ENCODE results near the gene MTCL1. TPM values are rescaled to one million over a fixed set of nuclear protein-coding genes. Genes with fewer than 3 reads are reported as not detected.

MTCL1 gene
- total and polyA plus RNA-seq, 10 of the 15 experiments (the other 5 are each of a cell fraction or from before 2014, with no cell fraction given): 0.03 to 0.36 (median 0.13) TPM; not detected in 4

DNA sequence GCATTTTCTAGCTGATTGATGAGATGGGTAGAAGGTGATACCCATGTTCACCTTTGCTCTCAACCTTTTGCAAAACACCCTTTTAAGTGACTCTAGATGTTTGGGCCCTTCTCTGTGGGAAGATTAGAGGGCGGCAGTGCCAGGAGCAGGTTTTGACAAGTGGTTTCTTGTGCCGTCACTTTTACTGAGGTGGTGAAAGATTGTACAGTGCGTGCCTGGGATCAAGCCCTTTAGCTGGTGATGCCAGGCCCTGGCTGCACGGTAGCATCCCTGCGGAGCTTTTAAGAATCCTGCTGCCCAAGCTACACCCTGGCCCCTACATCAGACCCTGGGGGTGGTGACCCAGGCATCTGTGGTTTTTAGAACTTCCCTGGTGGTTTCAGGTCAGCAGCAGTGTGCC is 29.1 kb downstream of the MTCL1 start:
- Histone ChIP-seq H3K9ac (ENCODE audit: control insufficient read depth, insufficient read depth, low read length) (no peak overlapping the region), H3K27me3 (replicated peaks in 1 of 2; ENCODE audit: control insufficient read depth in 2 of 2, insufficient read depth in 2 of 2, low read length in 1 of 2) (no peaks in the 10 kb centered on the region; a peak in 1 of 4 replicates), H3K27ac (ENCODE audit: control insufficient read depth, insufficient read depth) (no peak overlapping the region), H3K4me1 (ENCODE audit: control insufficient read depth, insufficient read depth, low read length) (no peaks in the 10 kb centered on the region), H4K20me1 (ENCODE audit: control insufficient read depth, insufficient read depth) (no peaks in the 10 kb centered on the region), H3K36me3 (ENCODE audit: control insufficient read depth in 2 of 2, insufficient read depth in 2 of 2, low read length in 1 of 2) (no peaks in the 10 kb centered on the region), H3K79me2 (ENCODE audit: control insufficient read depth, insufficient read depth, low read length) (no peaks in the 10 kb centered on the region), H2AFZ (ENCODE audit: control insufficient read depth, low read depth, low read length) (no peak overlapping the region), H3K4me3 (no peak overlapping the region), H3K9me3 (replicated peaks; ENCODE audit: control insufficient read depth, insufficient read depth, low read length) (no peaks in the 10 kb centered on the region), H3K4me2 (ENCODE audit: control insufficient read depth, insufficient read depth) (no peak overlapping the region)
- TF ChIP-seq, protein P1, sequence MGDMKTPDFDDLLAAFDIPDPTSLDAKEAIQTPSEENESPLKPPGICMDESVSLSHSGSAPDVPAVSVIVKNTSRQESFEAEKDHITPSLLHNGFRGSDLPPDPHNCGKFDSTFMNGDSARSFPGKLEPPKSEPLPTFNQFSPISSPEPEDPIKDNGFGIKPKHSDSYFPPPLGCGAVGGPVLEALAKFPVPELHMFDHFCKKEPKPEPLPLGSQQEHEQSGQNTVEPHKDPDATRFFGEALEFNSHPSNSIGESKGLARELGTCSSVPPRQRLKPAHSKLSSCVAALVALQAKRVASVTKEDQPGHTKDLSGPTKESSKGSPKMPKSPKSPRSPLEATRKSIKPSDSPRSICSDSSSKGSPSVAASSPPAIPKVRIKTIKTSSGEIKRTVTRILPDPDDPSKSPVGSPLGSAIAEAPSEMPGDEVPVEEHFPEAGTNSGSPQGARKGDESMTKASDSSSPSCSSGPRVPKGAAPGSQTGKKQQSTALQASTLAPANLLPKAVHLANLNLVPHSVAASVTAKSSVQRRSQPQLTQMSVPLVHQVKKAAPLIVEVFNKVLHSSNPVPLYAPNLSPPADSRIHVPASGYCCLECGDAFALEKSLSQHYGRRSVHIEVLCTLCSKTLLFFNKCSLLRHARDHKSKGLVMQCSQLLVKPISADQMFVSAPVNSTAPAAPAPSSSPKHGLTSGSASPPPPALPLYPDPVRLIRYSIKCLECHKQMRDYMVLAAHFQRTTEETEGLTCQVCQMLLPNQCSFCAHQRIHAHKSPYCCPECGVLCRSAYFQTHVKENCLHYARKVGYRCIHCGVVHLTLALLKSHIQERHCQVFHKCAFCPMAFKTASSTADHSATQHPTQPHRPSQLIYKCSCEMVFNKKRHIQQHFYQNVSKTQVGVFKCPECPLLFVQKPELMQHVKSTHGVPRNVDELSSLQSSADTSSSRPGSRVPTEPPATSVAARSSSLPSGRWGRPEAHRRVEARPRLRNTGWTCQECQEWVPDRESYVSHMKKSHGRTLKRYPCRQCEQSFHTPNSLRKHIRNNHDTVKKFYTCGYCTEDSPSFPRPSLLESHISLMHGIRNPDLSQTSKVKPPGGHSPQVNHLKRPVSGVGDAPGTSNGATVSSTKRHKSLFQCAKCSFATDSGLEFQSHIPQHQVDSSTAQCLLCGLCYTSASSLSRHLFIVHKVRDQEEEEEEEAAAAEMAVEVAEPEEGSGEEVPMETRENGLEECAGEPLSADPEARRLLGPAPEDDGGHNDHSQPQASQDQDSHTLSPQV (IDR thresholded peaks at IDR 0.05): no peak
- no peak for TF ChIP-seq ASH2L (IDR thresholded peaks at IDR 0.05; ENCODE audit: borderline replicate concordance, low read depth)
- no peak for TF ChIP-seq YBX1 (IDR thresholded peaks at IDR 0.05)
- no peak for TF ChIP-seq IKZF1 (conservative IDR thresholded peaks at IDR 0.05)
- no peak for TF ChIP-seq RAD21 (IDR thresholded peaks at IDR 0.05; ENCODE audit: insufficient read depth, low read depth, low read length)
- no peak for TF ChIP-seq MXI1 (IDR thresholded peaks at IDR 0.05; ENCODE audit: low read depth, low read length)
- ChIA-PET RAD21 (ENCODE audit: unreplicated experiment) (no interaction called here), CTCF (no interaction called here), POLR2A (no interaction called here), SMC1A (ENCODE audit: uncharacterized antibody, unreplicated experiment) (no interaction called here)
- 70% methylated on average over 5 of the region's 5 CpGs for WGBS (ENCODE audit: insufficient coverage, insufficient replicate concordance, low lambda C conversion rate, missing lambda C conversion rate)
- FAIRE-seq (no peak), DNase-seq (ENCODE audit: low read depth, low spot score) (no peak), ATAC-seq (no peak)
- intact Hi-C loops (cut with micrococcal nuclease; ENCODE audit: unreplicated experiment) (no loop called here), in situ Hi-C loops (cut with MboI) (no loop called here)
- no TSS peak for BruUV-seq (replicated peaks)

All from GM12878 (cell line).